ENCODE measurements around the gene OAS1.
"Not testable (repeated sequence)": the region's sequence is repeated elsewhere in the genome, so short reads cannot be mapped to it uniquely, and the experiment has no call there.

DNA sequence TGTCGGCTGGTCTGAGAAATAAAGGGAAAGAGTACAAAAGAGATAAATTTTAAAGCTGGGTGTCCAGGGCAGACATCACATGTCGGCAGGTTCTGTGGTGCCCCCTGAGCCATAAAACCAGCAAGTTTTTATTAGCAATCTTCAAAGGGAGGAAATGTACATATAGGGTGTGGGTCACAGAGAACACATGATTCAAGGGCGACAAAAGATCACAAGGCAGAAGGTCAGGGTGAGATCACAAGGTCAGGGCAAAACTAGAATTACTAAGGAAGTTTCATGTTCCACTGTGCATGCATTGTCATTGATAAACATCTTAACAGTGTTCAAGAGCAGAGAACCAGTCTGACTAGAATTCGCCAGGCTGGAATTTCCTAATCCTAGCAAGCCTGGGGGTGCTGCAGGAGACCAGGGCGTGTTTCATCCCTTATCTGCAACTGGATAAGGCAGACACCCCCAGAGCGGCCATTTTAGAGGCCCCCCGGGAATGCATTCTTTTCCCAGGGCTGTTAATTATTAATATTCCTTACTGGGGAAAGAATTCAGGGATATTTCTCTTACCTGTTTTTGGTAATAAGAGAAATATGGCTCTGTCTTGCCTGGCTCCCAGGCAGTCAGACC, 19.8 kb downstream of the OAS1 start:
- TF ChIP-seq POLR2A (IDR thresholded peaks at IDR 0.05; ENCODE audit: borderline replicate concordance, extremely low read depth, insufficient read depth, insufficient read length); REST (IDR thresholded peaks at IDR 0.05; ENCODE audit: low read depth); SP1 (IDR thresholded peaks at IDR 0.05; ENCODE audit: low read depth); EZH2 (IDR thresholded peaks at IDR 0.05); POLR2AphosphoS5 (IDR thresholded peaks at IDR 0.05; ENCODE audit: low read depth, low read length): not testable (repeated sequence)
- TF ChIP-seq, protein P1, sequence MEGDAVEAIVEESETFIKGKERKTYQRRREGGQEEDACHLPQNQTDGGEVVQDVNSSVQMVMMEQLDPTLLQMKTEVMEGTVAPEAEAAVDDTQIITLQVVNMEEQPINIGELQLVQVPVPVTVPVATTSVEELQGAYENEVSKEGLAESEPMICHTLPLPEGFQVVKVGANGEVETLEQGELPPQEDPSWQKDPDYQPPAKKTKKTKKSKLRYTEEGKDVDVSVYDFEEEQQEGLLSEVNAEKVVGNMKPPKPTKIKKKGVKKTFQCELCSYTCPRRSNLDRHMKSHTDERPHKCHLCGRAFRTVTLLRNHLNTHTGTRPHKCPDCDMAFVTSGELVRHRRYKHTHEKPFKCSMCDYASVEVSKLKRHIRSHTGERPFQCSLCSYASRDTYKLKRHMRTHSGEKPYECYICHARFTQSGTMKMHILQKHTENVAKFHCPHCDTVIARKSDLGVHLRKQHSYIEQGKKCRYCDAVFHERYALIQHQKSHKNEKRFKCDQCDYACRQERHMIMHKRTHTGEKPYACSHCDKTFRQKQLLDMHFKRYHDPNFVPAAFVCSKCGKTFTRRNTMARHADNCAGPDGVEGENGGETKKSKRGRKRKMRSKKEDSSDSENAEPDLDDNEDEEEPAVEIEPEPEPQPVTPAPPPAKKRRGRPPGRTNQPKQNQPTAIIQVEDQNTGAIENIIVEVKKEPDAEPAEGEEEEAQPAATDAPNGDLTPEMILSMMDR (IDR thresholded peaks at IDR 0.05 in 2 of 3, conservative IDR thresholded peaks at IDR 0.05 in 1 of 3; ENCODE audit: borderline replicate concordance in 1 of 3, insufficient read depth in 1 of 3, low read depth in 2 of 3, low read length in 2 of 3), result not testable (repeated sequence)
- TF ChIP-seq, protein P2, sequence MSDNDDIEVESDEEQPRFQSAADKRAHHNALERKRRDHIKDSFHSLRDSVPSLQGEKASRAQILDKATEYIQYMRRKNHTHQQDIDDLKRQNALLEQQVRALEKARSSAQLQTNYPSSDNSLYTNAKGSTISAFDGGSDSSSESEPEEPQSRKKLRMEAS (IDR thresholded peaks at IDR 0.05), result not testable (repeated sequence)
